ENCODE measurements around the gene GIPC3.

DNA sequence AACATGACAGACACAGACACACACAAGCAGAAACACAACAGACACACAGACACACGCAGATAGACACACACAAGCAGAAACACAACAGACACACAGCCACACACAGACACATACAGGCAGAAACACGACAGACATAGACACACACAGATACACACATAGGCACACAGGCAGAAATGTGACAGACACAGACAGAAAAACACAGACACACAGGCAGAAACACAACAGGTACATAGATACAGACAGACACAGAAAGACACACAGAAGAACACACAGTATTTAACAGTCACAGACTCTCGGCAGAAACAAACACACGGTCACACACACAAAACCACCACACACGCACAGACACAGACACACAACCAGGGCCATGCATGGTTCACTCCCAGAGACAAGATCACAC lies 20.5 kb downstream of the GIPC3 start:
- TF ChIP-seq, protein P1, sequence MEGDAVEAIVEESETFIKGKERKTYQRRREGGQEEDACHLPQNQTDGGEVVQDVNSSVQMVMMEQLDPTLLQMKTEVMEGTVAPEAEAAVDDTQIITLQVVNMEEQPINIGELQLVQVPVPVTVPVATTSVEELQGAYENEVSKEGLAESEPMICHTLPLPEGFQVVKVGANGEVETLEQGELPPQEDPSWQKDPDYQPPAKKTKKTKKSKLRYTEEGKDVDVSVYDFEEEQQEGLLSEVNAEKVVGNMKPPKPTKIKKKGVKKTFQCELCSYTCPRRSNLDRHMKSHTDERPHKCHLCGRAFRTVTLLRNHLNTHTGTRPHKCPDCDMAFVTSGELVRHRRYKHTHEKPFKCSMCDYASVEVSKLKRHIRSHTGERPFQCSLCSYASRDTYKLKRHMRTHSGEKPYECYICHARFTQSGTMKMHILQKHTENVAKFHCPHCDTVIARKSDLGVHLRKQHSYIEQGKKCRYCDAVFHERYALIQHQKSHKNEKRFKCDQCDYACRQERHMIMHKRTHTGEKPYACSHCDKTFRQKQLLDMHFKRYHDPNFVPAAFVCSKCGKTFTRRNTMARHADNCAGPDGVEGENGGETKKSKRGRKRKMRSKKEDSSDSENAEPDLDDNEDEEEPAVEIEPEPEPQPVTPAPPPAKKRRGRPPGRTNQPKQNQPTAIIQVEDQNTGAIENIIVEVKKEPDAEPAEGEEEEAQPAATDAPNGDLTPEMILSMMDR (IDR thresholded peaks at IDR 0.05) = no peak
- TF ChIP-seq POLR2A (IDR thresholded peaks at IDR 0.05) = no peak

Measured in adrenal gland (tissue), 5 donors.